GM12878 (cell line): Measurements from ENCODE around the gene TBC1D10A. TPM values are rescaled to one million over a fixed set of nuclear protein-coding genes. Genes with fewer than 3 reads are reported as not detected.

Source experiments
- ATAC-seq: fragments of 200-7000 bp; cut with Tn5 transposase; 3 replicates; pipeline ENCODE4 v1.9.1; 2020; ENCODE audit warnings: mild to moderate bottlenecking, moderate library complexity
- BruUV-seq: library from RNA; stranded (reverse); fragments of 400-500 nt; replicated peaks from 2 replicates; lab custom pipeline; 2021; lab: Mats Ljungman, UMichigan
- CTCF ChIA-PET: fragments of 300-600 bp; sonication (Branson Sonifier 250); formaldehyde crosslinking; extraction: SDS; loops from one replicate; lab custom pipeline; 2021; ENCODE audit warnings: inconsistent platforms; lab: Yijun Ruan, JAX
- POLR2A ChIA-PET: fragments of 350-600 bp; formaldehyde crosslinking; extraction: SDS; loops from one replicate; lab custom pipeline; 2021; ENCODE audit warnings: inconsistent platforms; lab: Charles Lee
- RAD21 ChIA-PET: fragments of 300-600 bp; sonication (Branson Sonifier 250); formaldehyde crosslinking; loops from one replicate; lab custom pipeline; 2023; ENCODE audit warnings: antibody characterized with exemption; ENCODE audit not compliant: unreplicated experiment; lab: Charles Lee
- SMC1A ChIA-PET: fragments of 300-600 bp; sonication (Branson Sonifier 250); formaldehyde crosslinking; loops from one replicate; lab custom pipeline; 2023; ENCODE audit not compliant: unreplicated experiment, uncharacterized antibody; lab: Charles Lee
- DNase-seq: peaks from one replicate; pipeline ENCODE4 v3.0.0-alpha.2; 2011; ENCODE audit warnings: low read depth, low spot score
- FAIRE-seq: peaks from 3 replicates; lab custom pipeline; 2011; peaks lifted over from hg19 to GRCh38; lab: Jason Lieb, UNC
- H2AFZ ChIP-seq: 2 replicates; pipeline ENCODE4 v1.6.0; 2011; ENCODE audit warnings: low read depth, low read length, control low read depth; ENCODE audit not compliant: control insufficient read depth
- H3K27ac ChIP-seq: 2 replicates; pipeline ENCODE4 v1.5.1; 2011; ENCODE audit warnings: control low read depth; ENCODE audit not compliant: control insufficient read depth, insufficient read depth
- H3K27me3 ChIP-seq, 2 experiments: replicated peaks in 1 of 2; 2 replicates each; pipeline versions ENCODE4 v1.6.0 to v1.6.1; 2011; ENCODE audit warnings: low read length in 1 of 2; ENCODE audit not compliant: control insufficient read depth in 2 of 2, insufficient read depth in 2 of 2
- H3K36me3 ChIP-seq, 2 experiments: 2 replicates each; pipeline ENCODE4 v1.5.1; 2011; ENCODE audit warnings: low read length in 1 of 2; ENCODE audit not compliant: control insufficient read depth in 2 of 2, insufficient read depth in 2 of 2
- H3K4me1 ChIP-seq: 2 replicates; pipeline ENCODE4 v1.6.1; 2011; ENCODE audit warnings: mild to moderate bottlenecking, low read length, moderate library complexity, mixed read lengths; ENCODE audit not compliant: control insufficient read depth, insufficient read depth
- H3K4me2 ChIP-seq: 2 replicates; pipeline ENCODE4 v1.6.0; 2011; ENCODE audit warnings: control low read depth; ENCODE audit not compliant: control insufficient read depth, insufficient read depth
- H3K4me3 ChIP-seq: fragments of 200-600 bp; sonication (generic); 2 replicates; pipeline ENCODE4 v1.5.1; 2016
- H3K79me2 ChIP-seq: 2 replicates; pipeline ENCODE4 v1.6.0; 2011; ENCODE audit warnings: low read length; ENCODE audit not compliant: control insufficient read depth, insufficient read depth
- H3K9ac ChIP-seq: 2 replicates; pipeline ENCODE4 v1.8.0; 2011; ENCODE audit warnings: low read length, control low read depth, mixed read lengths; ENCODE audit not compliant: control insufficient read depth, insufficient read depth
- H3K9me3 ChIP-seq: replicated peaks from 3 replicates; pipeline ENCODE4 v1.5.1; 2011; ENCODE audit warnings: mild to moderate bottlenecking, low read length; ENCODE audit not compliant: control insufficient read depth, insufficient read depth
- H4K20me1 ChIP-seq: 2 replicates; pipeline ENCODE4 v1.6.0; 2011; ENCODE audit not compliant: control insufficient read depth, insufficient read depth
- BHLHE40 ChIP-seq, 2 experiments: fragments of 450-650 bp in 1 of 2; IDR thresholded peaks; 2 replicates each; pipeline ENCODE4 v1.6.1; 2011 to 2017; ENCODE audit warnings: low read depth in 2 of 2, borderline replicate concordance in 1 of 2, improper control_type of control experiment in 1 of 2, low read length in 1 of 2, mild to moderate bottlenecking in 1 of 2
- CHD4 ChIP-seq: fragments of 200-600 bp; sonication (generic); IDR thresholded peaks from 2 replicates; pipeline ENCODE4 v1.6.1; 2016; ENCODE audit warnings: mild to moderate bottlenecking
- ETV6 ChIP-seq, 2 experiments: fragments of 450-650 bp in 1 of 2; IDR thresholded peaks in 1 of 2; conservative IDR thresholded peaks in 1 of 2; 2 replicates each; pipeline ENCODE4 v1.6.1; 2014; ENCODE audit warnings: antibody characterized with exemption in 1 of 2, borderline replicate concordance in 1 of 2, low read depth in 1 of 2, mild to moderate bottlenecking in 1 of 2, moderate library complexity in 1 of 2
- FOXM1 ChIP-seq: IDR thresholded peaks from 2 replicates; pipeline ENCODE4 v1.6.1; 2012; ENCODE audit warnings: low read depth, mild to moderate bottlenecking, inconsistent platforms, low read length, moderate library complexity
- HDAC2 ChIP-seq: fragments of 200-600 bp; sonication (generic); IDR thresholded peaks from 2 replicates; pipeline ENCODE4 v1.6.1; 2017
- NFYA ChIP-seq: IDR thresholded peaks from 2 replicates; pipeline ENCODE4 v1.6.1; 2011; ENCODE audit warnings: low read depth, mild to moderate bottlenecking, low read length, improper control_type of control experiment, borderline replicate concordance
- NKRF ChIP-seq: fragments of 450-650 bp; conservative IDR thresholded peaks from 2 replicates; pipeline ENCODE4 v1.6.1; 2017; ENCODE audit warnings: mild to moderate bottlenecking, moderate library complexity
- POLR2AphosphoS2 ChIP-seq: IDR thresholded peaks from 2 replicates; pipeline ENCODE4 v1.6.1; 2011; ENCODE audit warnings: low read depth, mild to moderate bottlenecking, low read length, improper control_type of control experiment, moderate library complexity
- SMC3 ChIP-seq: IDR thresholded peaks from 2 replicates; pipeline ENCODE4 v1.6.1; 2011; ENCODE audit warnings: low read length, improper control_type of control experiment, borderline replicate concordance
- WGBS: methylation state at CpG from one replicate; pipeline ENCODE4 v1.1.6; 2016; ENCODE audit warnings: low lambda C conversion rate; ENCODE audit not compliant: insufficient replicate concordance, insufficient coverage; ENCODE audit errors: missing lambda C conversion rate; 5-methylcytosine and 5-hydroxymethylcytosine counted together
- in situ Hi-C: fragments of 300-500 bp; cut with MboI; formaldehyde crosslinking; loops from 9 replicates; pipeline ENCODE4 v1.14.3; 2018; ENCODE audit warnings: mixed read lengths
- intact Hi-C: fragments of 100-400 bp; cut with micrococcal nuclease; formaldehyde crosslinking; loops from one replicate; pipeline ENCODE4 v1.14.2; 2022; ENCODE audit not compliant: unreplicated experiment
- polyA plus RNA-seq, 11 experiments: library from polyadenylated mRNA; depleted of rRNA in 4 of 11; unstranded in 6 of 11; stranded (reverse) in 5 of 11; fragments of >200 nt; fragmentation: Nextera tagmentation in 4 of 11; fragmentation: Illumina TruSeq in 1 of 11; extraction: Ambion mirVana in 4 of 11; extraction: Trizol in 1 of 11; gene quantifications; 1 replicate in 1 of 11; 2 replicates in 10 of 11; pipeline versions ENCODE4 v1.2.1 to v1.2.3, GENCODE V29; 2011 to 2016; ENCODE audit warnings: inconsistent platforms in 2 of 11, missing spikeins in 2 of 11, low read depth in 1 of 11
- total RNA-seq, 4 experiments: library from RNA; depleted of rRNA in 3 of 4; stranded (reverse); fragments of >200 nt in 3 of 4; fragmentation: Illumina TruSeq in 1 of 4; extraction: Trizol in 1 of 4; gene quantifications; 2 replicates each; pipeline versions ENCODE4 v1.2.1 to v1.2.3, GENCODE V29; 2013 to 2021
- TF ChIP-seq, protein P1 (sequence below): fragments of 450-650 bp; IDR thresholded peaks from 2 replicates; pipeline ENCODE4 v1.6.1; 2016; ENCODE audit warnings: mild to moderate bottlenecking

The TBC1D10A gene
- total and polyA plus RNA-seq, 10 of the 15 experiments (the other 5 are each of a cell fraction or from before 2014, with no cell fraction given) = 0.27 to 25.7 (median 15.3) TPM

DNA sequence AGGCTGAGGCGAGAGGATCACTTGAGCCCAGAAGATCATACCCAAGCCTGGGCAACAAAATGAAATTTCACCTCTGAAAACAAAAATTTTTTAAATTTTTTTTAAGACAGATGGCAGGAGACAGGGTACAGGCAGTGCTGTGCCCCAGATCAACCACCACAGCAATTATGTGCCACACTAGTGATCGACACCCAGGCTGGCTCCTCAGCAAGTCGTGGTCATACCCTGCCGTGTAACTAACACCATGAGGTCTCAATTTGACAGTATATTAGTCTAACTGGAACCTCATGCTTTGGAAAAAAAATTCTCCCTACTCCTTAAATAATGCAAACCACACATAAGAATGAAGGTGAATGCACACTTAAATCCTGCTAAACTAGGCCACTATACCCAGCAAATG lies 21.7 kb upstream of the TBC1D10A start (continued):
- TF ChIP-seq BHLHE40 (IDR thresholded peaks at IDR 0.05; ENCODE audit: borderline replicate concordance in 1 of 2, low read depth in 2 of 2, low read length in 1 of 2) (no peak), CHD4 (no peak)

DNA sequence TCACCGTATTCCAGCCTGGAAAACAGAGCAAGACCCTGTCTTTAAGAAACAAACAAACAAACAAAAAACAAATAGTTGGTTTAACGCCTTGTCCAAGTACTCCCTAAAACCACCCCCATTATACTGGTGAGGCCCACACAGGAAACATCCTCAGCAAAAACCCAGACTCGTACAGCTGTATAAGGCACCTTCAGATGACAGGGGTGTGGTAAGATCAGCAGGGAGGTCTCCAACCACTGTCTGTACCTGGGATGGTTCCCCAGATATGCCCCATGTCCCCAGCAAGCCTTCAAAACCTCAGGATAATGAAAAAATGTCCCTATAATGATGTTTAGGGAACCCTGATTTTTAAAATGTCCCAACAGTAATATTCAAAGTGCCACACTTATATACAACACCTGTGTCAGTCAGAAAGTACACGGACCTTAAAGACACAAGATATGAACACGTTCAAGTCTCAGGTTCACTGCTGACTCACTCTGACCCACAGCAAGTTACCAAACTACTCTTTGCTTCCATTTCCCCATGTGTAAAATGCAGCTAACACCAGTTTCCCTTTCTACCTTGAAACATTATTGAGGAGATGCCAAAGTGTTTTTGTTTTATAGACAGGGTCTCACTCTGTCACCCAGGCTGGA lies 20.6 kb upstream of the TBC1D10A start:
- RAD21 ChIA-PET = interaction anchor here (0.7 to 3.4 kb wide), 3 partner anchors 21 to 59 kb away, joined by 4 to 22 read pairs (median 4); partner anchors contain the start of gene TBC1D10A
- Histone ChIP-seq H3K4me1 (peaks cover 13% of the 10 kb centered on the region), H3K9me3 (no peaks in the 10 kb centered on the region), H3K27me3 (no peaks in the 10 kb centered on the region), H4K20me1 (no peaks in the 10 kb centered on the region), H3K27ac (peak overlapping the region; percentile 77), H3K36me3 (peaks cover 26 to 45% of the 10 kb centered on the region in 2 experiments), H3K4me3 (0 out of 2 replicates have a peak overlapping the region, but pooled peaks have one; percentile 28), H3K9ac (no peak overlapping the region), H3K4me2 (peak overlapping the region; percentile 49), H3K79me2 (peaks cover 44% of the 10 kb centered on the region), H2AFZ (no peak overlapping the region)
- in situ Hi-C loops = no loop called here
- FAIRE-seq (peak; percentile 93), DNase-seq (no peak), ATAC-seq (peak; percentile 69)
- 20% methylated on average over 5 of the region's 5 CpGs for WGBS
- SMC1A ChIA-PET = interaction anchor here (0.7 to 2.4 kb wide), 7 partner anchors 11 to 59 kb away, joined by 3 to 8 read pairs (median 4); no protein-coding TSS in a partner anchor
- no peak for TF ChIP-seq NFYA
- no peak for TF ChIP-seq NKRF
- TF ChIP-seq POLR2AphosphoS2 = no peak
- TF ChIP-seq, protein P1, sequence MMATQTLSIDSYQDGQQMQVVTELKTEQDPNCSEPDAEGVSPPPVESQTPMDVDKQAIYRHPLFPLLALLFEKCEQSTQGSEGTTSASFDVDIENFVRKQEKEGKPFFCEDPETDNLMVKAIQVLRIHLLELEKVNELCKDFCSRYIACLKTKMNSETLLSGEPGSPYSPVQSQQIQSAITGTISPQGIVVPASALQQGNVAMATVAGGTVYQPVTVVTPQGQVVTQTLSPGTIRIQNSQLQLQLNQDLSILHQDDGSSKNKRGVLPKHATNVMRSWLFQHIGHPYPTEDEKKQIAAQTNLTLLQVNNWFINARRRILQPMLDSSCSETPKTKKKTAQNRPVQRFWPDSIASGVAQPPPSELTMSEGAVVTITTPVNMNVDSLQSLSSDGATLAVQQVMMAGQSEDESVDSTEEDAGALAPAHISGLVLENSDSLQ = peak; percentile 70
- TF ChIP-seq HDAC2 = no peak
- no peak for TF ChIP-seq SMC3
- no peak for TF ChIP-seq ETV6 (conservative IDR thresholded peaks at IDR 0.05 in 1 of 2, IDR thresholded peaks at IDR 0.05 in 1 of 2; ENCODE audit: borderline replicate concordance in 1 of 2, low read depth in 1 of 2)
- no peak for TF ChIP-seq FOXM1
- intact Hi-C loops = no loop called here
- CTCF ChIA-PET = interaction anchor here (0.9 to 6.0 kb wide), 2 partner anchors 59 to 342 kb away, joined by 3 to 44 read pairs; partner anchors contain the start of gene CASTOR1
- BruUV-seq = no TSS peak
- POLR2A ChIA-PET = interaction anchor here (0.9 to 5.7 kb wide), 3 partner anchors 9 to 32 kb away, joined by 3 to 27 read pairs (median 7); partner anchors contain the start of genes CCDC157, SF3A1 and TBC1D10A
